Keratinocyte (primary cell): ENCODE data around the gene TCF19.

ENCODE experiments used
- CTCF ChIP-seq, 3 experiments: IDR thresholded peaks in 1 of 3; conservative IDR thresholded peaks in 1 of 3; optimal IDR thresholded peaks in 1 of 3; 2 replicates in 2 of 3; 3 replicates in 1 of 3; pipeline versions ENCODE3 to v1.5.1; 2011; ENCODE audit warnings: low read length in 3 of 3, mild to moderate bottlenecking in 3 of 3, moderate library complexity in 2 of 3, control low read depth in 1 of 3, inconsistent platforms in 1 of 3; ENCODE audit not compliant: insufficient read depth in 2 of 3; ENCODE audit errors: extremely low read depth in 1 of 3
- EZH2 ChIP-seq: IDR thresholded peaks from one replicate; pipeline ENCODE4 v1.6.1; 2012; ENCODE audit warnings: inconsistent platforms, mild to moderate bottlenecking, low read length, moderate library complexity

DNA sequence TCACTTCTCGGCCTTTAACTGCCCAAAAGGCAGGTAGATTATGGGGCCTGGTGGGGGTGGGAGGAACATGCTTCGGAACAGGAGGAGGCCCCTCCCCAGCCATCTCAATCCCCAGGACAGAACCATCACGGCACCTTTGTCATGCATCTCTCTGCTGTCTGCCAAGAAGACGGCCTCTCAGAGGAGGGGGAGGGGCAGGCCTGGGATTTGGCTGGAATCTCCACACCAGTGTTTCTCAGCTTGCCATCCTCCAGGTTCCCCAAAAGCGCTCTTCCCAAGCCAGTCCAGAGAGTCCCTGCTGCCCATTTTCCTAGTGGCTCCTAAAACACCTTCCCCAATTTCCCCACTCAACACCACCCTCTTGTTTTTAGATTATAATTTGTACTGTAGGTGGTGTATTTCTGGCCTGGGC, 14.6 kb downstream of the TCF19 start:
- no peak for TF ChIP-seq CTCF (optimal IDR thresholded peaks at IDR 0.05 in 1 of 3, IDR thresholded peaks at IDR 0.05 in 1 of 3, conservative IDR thresholded peaks at IDR 0.05 in 1 of 3; ENCODE audit: extremely low read depth in 1 of 3, insufficient read depth in 2 of 3, low read length in 3 of 3)
- TF ChIP-seq EZH2, result no peak
